ENCODE data around the gene FAM83B.
"Not testable (repeated sequence)": the region's sequence is repeated elsewhere in the genome, so short reads cannot be mapped to it uniquely, and the experiment has no call there.

FAM83B gene

DNA sequence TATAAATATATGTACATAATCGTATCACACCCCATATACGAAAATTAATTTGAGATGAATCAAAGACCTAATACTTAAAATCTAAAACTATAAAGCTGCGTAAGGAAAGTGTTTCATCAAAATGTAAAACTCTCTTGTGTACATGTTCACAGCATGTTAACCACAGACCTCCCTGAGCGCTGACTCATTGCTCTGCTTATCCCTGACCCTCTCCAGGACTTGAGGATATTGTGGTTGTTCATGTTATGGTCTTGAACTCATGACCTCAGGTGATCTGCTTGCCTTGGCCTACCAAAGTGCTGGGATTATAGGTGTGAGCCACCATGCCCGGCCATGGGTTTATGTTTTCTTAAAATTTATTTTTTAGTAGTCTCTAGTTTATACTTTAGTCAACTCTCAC lies 14.2 kb downstream of the FAM83B start:
- DNase-seq = no peak

DNA sequence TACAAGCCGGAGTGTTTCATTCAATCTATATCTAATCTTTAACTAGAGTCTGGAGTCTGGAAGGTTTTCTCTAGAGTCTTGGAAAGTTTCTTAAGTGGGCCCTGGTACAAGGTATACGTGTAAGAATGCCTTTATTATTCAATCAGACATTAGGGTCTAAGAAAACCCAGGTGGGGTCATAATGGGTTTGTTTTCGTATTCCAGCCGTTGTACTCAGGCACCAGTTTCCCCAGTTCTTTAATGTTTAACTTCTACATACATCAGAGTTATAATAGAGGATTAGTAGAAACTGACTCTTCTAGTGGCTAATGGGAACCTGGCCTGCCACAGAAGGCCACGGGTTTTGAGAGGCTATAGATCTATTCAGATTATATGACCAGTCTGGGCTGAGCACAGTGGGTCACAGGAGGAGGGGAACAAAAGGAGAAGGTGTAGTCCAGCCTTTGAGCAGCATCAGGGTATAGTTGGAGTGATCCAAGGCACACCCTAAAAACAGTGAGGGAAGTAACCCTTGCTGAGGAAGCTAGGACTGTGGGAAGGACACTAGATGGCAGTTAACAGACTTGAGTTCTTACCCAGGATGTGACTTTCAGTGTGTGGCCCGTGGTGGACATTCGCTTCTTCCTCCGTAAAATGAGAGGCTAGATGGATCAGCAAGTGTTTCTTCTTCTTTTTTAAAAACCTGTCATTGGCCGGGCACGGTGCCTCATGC lies 15.5 kb downstream of the FAM83B start:
- DNase-seq = no peak

GRCh38 chr6:54864272-54864671 lies 17.7 kb downstream of the FAM83B start:
- DNase-seq = no peak

- DNase-seq = no peak
These were observed 18.6 kb downstream of the FAM83B start for GRCh38 chr6:54865091-54865631.

GRCh38 chr6:54868556-54868955 lies 22.0 kb downstream of the FAM83B start:
- DNase-seq = no peak

DNA sequence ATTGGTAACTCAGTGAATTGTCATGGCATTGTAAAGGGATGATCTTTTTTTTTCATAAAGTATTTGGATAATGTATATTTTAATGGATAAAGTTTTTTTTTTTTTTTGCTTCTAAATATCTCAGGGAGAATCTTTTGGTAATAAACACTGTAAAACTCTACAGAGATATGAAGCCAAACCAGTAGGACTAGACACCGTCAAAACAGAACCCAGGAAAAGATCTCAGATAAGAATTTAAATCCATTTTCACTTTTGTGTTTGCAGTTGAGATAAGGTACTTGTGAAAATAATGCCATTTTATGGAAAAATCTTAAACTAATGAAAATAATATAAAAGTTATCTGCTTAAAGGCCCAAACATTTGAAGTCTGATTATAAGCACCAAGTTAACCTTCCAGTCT lies 27.0 kb downstream of the FAM83B start:
- no peak for DNase-seq

GRCh38 chr6:54874349-54875048 lies 27.9 kb downstream of the FAM83B start:
- no peak for DNase-seq

DNA sequence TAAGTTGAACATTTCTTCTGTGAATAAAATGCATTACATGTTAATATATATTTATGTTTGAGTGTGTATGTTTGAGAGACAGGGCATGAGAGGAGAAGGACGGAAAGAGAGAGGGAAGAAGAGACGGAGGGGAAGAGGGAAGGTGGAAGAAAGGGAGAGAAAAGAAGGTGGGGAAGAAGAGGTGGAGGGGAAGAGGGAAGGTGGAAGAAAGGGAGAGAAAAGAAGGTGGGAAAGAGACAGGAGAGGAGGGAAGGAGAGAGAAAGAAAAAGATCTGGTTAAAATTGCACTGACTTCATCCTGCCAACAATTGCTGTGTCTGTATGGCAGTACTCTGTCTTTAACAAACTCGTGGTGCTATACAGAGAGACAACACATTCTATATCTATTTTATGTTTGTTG lies 29.0 kb downstream of the FAM83B start:
- DNase-seq = no peak

DNA sequence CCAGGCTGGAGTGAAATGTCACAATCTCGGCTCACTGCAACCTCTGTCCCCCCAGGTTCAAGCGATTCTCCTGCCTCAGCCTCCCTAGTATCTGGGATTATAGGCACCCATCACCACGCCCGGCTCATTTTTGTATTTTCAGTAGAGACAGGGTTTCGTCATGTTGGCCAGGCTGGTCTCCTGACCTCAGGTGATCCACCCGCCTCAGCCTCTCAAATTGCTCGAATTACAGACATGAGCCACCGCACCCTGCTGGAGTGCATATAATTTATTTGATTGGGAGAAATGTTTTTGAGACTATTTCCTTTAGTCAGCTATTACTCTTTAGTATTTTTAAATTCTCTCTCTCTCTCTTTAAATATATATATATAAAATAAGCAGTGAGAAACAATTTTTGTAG lies 29.8 kb downstream of the FAM83B start:
- no peak for DNase-seq

DNA sequence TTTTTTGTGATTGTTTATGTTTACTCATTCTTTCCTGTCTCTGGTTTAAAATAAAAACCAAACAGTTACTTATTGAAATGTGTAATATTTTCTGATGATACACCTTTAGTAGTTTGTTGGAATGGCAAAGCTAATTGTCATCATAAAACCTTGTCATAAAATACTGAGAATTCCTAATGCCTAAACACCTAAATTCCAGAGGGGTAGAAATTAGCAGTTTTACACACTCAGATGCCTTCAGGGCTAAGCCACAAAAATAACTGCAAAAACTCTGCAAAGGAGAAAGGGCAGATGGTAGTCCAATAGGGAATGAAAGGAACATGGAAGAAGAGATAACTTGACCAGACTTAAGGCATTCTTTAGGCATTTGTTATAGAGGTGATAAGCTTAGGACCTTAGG lies 30.3 kb downstream of the FAM83B start:
- no peak for DNase-seq

GRCh38 chr6:54877713-54878317 lies 31.2 kb downstream of the FAM83B start:
- DNase-seq = no peak

DNA sequence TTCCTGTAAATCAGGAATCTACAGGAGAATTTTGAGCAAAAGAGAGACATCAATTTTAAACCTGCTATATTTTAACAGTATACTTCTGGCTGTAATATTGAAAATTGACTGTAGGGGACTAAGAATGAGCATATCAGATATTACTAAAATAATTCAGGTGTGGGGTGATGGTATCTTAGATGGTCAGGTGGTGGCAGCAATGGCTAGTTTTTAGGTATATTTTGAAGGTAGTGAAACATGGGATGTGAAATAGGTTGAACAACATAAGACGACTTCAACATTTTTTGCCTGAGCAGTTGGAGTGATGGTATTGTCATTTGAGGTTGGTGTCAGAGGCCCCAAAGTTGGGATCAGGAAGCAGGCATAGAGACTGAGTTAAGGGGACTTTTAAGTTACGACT lies 32.1 kb downstream of the FAM83B start:
- no peak for DNase-seq

DNA sequence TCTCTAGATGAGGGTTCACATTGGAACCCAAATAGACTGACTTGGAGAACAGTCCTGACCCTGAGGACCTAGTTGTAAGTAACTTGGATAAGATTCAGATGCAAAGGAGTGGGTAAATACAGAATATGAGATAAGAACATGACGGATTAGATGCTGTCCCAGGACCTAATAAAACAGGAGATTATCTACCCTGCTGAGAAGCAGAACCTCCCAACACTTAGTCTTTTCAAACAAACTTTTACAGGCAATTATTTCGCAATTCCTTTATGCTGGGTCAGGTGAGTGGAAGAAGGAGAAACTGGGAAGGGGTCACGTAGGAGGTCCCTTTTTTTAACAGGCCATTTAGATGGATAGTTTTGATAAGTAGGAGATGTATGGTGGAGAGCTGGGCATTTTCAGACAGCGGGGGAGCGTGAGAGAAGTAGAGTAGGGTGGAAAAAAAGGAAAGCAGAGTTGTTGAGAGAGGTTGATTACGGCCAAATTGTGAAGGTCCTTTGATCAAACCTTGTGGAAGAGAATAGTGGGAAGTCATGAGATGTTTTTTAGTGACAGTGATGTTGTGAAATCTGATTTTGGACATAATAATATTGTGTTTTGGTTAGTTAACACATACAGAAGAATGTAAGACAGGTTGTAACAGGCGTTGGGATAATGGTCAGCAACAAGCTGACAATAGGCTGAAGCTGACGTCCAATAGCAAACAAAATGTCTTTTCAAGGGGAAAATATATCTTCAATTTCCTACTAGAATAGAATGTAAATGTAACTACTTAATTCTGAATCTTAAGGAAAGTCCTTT lies 32.8 kb downstream of the FAM83B start:
- DNase-seq = no peak

DNA sequence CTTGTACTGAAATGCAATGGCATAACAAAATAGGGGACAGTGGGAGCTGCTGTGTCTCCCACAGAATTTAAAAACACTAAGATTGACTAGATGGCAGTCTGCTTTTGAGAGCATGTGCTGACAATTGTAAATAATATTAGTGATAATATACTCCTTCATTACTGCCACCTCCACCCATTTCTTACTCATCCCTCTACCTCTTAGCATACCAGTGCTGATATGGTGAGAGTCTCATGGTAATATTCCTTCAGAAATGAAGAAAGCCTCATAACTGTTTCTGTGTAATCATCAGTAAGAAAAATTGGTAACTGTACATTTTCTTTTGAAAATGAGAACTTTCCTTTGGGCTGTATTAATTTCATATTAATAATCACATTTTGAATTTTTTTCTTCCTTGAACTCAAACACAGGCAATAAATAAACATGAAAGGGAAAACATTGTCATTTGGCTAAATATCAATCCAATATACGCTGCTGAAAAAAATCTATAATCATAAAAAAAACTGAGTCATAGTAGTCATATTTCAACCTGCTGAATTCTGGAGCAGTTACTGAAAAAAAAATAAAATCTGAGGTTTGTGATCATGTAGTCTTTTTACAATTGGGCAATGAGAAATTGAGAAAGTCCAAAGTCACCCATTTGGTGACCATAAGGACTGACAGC lies 34.6 kb downstream of the FAM83B start:
- no peak for DNase-seq

GRCh38 chr6:54881891-54882290 lies 35.3 kb downstream of the FAM83B start:
- DNase-seq = not testable (repeated sequence)

DNA sequence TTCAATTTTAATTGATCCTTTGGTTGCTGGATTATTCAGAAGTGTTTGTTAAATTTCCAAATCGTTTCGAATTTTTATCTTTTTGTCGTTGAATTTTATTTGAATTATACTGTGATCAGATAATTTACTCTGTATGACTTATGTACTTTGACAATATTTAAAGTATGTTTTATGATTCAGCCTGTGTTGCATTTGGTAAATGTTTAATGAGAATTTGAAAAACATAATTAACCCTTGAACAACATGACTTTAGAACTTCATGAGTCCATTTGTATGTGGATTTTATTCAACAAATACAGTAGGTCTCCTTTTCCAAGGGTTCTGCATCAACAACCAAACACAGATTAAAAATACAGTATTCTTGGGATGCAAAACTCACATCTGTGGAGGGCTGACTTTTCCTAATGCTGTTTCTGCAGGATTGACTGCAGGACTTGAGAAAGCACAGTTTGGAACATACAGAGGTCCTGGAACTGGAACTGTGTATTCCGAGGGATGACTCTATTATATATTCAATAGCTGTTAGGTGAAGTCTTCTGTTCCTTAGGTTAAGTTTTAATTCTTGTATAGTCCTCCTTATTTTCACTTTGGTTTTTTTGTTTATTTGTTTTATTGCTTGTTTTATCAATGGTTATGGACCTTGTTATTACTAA lies 40.5 kb downstream of the FAM83B start:
- DNase-seq = no peak

DNA sequence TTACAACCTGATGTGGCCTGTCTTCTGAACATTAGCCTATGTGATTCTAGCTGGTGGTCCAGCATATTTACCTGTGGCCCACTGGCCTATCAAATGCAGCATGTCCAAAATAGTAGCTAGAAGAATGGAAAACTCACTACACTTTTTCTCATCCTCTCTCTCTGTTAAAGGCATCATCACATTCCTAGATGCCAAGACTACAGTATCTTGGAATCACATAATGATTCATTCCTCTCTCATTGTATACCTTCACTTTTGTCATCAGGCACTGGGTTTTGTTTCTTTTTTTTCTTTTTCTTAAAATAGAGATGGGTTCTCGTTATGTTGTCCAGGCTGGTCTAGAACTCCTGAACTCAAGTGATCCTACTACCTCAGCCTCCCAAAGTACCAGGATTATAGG lies 45.0 kb downstream of the FAM83B start:
- DNase-seq = no peak

- DNase-seq = no peak
These were observed 46.3 kb downstream of the FAM83B start for GRCh38 chr6:54892831-54893230.

- DNase-seq = no peak
These were observed 47.2 kb downstream of the FAM83B start for GRCh38 chr6:54893818-54894217.

GRCh38 chr6:54896302-54896701 lies 49.7 kb downstream of the FAM83B start:
- no peak for DNase-seq

DNA sequence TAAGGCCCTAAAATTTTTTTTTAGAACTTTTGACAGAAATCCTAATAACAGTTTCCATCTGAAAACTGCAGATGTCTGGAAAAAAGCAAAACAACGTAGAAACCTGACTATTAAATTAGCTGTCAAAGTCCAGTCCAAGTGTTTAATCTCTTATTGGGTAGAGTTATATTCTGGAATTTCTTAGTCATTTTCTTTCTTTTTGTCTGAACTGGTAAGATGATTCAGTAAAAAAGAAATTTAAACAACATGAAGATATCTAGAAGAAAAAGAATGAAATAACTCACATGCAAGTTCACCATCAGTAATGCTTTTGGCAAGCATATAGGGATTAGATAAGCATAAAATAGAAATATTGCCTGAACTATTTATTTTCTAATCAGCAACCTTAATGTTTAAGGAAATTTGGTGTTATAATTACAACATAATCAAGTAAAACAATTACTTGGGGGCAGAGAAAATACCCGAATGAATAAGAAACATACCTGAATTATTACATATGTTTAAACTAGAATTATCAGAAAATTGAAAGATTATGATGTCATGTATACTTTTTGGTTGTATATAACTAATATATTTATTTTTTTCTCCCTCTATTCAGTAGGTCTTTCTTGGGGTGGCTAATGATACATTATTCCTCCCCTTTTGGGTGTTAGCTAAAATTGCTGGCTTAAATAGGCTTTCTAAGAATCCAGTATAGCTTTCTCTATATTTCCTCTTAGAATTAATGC lies 51.1 kb downstream of the FAM83B start:
- no peak for DNase-seq
